Activated CD8-positive, alpha-beta memory T cell treated with anti-CD3 and anti-CD28 coated beads for 48 hours (primary cell): ENCODE results near the gene MAFG.

ENCODE experiments used
- DNase-seq, 3 experiments: peaks; one replicate each; pipeline ENCODE4 v3.0.0-alpha.2; 2020; ENCODE audit warnings: low read depth in 2 of 3, low spot score in 2 of 3

MAFG gene

DNA sequence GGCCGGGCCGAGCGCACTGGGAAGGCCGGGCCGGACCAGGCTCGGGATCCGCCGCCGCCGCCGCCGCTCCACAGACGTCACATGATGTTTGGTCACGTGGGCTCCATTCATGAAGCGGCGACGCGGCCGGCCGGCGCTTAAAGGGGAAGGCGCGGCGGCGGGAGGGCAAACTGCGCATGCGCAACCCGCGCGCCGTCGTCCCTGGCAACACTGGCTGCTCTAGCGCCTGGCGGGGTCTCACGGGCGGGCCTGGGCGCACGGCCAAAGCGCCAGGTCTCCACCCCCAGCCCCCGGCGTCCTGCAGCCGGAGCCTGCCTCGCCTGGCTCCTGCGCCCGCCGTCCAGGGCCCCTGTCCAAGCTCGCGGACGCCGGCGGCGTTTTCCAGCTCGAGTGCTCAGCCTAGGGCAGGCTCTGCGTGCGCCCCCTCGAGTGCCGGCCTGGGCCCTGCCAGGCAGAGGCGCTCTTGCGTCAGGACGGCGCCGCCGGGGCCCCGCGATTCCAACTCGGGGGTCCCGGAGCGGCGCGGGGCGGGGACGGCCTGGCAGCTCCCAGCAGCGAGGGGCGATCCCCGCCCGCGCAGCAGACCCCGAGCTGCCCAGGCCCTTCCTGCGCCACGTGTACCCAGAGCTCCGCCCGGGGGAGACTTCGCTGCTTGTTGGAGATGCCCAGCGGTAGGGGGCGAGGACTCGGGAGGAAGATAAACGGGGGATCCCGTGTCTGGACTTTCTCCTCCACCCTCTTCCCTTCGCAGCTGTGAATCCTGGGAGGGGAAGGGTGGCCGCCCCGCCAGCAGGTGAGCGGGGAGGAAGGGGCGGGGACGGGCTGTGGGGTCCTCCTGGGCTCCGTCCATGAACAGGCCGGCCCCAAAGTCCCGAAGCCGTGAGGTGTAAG lies at the start of gene MAFG:
MAFG (minus strand) TSS at position 83 of the 891 bp plus-strand sequence. CDS start 4,550 bp downstream, outside the sequence.
- DNase-seq, result peak; percentile 80 to 85 (median 82)

DNA sequence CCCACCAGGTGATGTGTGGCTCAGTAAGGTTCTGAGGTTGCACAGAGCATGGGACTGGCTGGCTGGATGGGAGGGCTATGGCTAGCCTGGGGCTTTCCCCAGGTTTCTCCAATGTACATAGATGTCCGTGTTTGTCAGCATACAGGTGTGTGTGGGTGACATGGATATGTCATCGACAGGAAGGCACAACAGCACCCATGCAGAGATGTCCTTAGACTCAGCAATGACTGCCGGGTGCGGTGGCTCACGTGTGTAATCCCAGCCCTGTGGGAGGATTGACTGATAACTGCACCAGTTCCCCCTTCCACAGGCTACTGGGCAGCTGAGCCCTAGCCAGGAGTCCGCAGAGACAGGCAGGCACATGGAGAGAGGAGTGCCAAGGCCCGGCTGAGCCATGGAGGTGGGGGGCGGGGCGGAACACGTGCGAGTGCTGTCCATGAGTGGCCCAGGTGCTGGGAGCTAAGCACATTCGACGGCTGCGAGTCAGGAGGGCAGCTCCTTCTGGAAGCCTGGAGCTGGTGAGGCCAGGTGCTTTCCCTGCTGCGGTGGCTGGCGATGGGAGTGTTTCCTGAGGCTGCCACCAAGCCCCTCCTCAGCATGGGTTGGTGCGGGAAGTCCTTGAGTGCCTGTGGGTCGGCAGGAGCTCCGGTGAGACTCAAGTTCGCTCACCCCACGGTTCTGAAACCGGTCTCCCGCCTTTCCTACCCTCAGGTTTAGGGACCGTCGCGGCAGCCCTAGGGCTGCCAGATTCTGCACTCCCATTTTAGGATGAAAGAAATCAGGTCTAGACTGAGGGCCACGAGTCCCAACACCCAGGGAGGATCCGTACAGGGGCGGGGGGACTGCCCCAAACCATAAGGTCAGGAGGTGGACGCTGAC lies 49.0 kb upstream of the MAFG start:
- DNase-seq, result peak in 1 of 3 experiments; percentile 40

DNA sequence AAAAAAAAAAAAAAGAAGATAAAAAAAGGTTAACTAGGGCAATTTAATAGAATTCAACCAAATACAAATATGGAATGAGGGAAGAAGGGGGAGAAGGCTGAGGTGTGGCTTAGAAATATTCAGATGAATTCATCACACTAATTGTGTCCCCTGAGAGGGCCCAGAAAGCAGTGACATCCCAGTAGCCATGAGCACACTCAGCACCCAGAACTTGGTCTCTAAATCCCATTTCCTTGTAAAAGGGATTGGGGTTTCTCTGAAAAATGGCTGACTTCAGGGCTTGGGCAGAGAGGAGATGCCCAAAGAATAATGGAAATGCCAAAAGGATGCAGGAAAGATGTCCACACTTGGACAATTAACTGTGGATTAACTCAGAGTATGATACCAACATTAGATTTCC lies 45.9 kb upstream of the MAFG start:
- DNase-seq, result no peak

DNA sequence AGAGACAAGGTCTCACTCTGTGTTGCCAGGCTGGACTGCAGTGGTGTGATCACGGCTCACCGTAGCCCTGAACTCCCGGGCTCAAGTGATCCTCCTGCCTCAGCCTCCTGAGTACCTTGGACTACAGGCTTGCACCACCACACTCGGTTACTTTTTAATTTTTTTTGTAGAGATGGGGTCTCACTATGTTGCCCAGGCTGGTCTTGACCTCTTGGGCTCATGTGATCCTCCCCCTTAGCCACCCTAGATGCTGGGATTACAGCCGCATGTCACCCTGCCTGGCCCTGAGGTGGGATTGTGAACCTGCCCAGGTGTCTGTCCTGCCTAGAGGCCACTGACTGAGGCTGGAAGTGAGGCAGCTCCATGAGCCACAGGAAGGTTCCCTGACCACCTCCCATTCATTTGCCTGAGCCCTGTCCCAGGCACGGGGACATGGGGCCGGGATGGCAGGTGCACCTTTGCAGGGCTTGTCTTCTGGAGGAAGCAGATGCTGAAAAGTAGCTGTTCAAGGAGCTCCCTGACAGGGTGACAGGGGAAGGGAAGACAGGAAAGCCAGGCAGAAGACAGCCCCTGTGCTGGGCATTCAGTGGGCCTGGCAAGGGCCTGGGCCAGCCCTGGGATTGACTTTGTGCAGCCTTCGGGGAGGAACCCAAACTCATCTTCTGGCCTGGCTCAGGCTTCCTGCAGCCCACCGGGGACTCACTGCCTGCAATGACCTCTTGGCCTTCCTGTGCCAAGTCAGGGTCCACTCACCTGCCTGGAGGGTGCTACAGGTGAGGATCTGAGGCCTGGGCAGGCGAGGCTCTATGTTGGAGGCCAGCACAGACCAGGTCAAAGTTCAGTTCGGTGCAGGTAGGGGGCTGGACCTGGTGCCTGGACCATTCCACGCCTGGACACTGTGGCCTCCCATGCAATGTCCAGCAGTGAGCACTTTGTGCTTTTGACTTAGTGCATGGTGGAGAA lies 41.6 kb upstream of the MAFG start:
- no peak for DNase-seq

DNA sequence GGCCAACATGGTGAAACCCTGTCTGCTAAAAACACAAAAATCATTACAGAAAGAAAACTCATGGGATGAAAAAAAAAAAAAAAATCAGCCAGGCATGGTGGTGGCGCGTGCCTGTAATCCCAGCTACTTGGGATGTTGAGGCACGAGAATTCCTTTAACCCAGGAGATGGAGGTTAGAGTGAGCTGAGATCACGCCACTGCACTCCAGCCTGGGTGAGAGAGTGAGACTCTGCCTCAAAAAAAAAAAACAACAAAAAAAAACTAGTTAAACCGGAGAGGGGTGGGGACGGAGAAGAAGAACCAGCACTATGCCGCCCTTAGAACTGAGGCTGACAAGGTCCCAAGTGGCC lies 40.8 kb upstream of the MAFG start:
- no peak for DNase-seq

DNA sequence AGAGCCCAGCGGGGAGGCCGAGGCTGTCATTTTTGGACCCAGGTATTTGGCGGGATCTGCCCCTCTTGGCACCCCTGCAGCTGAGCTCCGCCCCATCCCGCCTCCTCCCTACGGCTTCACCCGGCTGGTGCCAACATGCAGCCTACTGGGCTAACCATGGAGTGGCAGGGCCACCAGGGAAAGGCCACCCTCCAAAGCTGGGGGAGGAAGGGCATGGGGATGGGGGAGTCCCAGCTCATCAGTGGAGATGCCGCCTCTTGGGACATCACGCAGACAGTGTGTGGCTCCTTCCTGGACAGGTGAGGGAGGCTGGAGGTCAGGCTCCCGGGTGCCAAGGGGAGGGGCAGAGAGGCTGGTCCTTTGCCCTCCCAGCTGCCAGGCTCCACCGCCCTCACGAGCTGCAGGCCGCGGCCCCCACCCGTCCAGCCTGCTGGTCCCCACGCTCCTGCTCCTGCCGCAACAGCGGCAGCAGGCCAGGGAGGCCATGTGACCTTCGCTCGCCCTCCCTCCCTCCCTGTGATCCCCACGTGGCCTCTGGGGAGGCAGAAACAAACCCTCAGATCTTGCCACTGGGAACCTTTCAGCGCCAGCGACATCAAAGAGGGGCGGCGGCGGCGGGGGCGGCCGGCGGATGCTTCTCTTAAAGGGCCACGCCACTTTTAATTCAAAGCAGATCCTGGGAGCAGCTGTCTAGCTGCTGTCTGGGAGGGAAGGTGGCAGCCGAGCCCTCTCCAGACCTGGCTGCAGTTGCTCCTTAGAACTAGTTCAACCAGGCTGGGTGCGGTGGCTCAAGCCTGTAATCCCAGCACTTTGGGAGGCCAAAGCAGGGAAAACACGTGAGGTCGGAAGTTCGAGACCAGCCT lies 40.2 kb upstream of the MAFG start:
- peak; percentile 68 to 75 (median 71) for DNase-seq

DNA sequence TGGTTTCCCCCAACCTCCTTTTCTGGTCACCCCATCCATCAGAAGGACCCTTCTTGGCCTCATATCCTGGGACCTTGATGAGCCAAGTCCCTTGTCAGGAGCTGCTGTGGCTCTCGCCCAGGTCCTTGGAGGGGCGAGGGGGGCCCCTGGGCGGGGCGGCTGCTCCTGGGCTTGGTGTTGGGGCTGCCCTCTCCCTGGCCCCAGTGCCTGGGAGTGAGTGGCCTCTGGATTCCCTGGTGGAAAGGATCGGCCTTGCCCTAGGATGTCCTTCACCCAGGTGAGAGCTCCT lies 39.7 kb upstream of the MAFG start:
- DNase-seq, result no peak

DNA sequence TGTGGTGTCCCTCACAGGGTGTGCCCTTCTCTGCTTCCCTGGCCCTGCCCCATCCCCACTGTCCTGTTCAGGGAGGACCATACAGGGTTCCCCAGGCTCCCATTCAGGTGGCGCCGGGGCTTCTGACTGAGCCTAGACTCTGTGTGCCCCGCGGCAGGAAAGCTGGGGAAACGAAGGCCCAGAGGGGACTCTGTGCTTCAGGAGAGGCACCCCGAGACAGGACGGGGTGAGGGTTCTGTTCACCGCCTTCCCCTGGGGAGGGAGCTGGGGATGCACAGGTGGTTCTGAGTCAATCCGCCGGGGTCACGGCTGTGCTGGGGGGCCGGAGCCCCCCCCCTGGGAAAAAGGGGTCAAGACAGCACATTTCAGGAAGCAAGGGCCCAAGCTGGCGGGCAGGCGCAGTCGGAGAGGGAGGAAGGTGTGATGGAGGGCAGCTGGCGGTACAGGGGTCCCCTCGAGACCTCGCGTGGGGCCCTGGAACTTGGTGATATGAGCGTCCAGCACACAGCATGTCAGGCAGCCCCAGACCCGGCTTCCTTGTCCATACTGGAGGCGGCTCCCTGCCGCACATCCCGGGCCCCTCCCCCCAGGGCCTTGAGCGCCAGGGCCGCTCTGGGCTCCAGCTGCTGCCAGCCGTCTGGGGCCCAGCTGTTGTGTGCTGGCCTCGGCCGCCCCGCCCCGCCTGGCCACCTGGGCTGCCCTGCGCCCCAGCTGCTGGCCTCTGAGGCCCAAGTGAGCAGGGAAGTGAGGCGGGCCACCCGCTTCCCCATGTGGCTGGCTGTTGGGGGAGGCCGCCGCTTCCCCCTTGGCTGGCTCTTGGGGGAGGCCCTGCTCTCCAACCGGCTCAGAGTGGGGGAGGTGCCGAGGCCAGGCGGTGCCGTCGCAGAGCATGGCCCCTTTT lies 39.1 kb upstream of the MAFG start:
- no peak for DNase-seq

DNA sequence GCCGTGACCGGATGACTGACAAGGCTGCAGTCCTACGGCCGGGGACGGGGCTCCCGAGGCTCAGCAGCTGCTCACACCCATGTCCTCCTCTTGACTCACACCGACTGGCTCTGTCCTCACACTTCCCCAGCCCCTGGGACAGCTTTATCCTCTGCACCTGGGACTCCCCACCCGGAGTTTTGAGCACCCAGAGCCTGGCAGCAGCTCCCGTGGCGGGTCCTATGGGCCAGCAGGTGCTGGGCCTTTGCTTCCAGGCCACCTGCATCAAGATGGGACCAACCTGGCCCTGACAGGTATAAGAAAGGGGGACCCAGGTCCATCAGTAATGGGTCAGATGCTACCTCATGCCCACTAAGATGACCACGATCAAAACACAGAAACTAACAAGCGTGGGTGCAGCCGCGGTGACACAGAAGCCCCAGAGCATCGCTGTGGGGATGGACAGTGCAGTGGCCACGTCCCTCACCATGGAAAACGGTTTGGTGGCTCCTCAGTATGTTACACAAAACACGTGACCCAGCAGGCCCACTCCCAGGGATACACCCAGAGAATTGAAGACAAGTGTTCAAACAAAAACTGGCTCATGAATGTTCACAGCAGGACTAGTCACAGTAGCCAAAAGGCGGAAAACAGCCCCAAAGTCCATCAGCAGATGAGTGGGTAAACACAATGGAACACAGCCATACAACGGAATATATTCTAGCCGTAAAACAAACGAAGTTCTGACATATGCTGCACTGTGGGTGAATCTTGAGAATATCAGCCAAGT lies 36.7 kb upstream of the MAFG start:
- DNase-seq, result no peak

DNA sequence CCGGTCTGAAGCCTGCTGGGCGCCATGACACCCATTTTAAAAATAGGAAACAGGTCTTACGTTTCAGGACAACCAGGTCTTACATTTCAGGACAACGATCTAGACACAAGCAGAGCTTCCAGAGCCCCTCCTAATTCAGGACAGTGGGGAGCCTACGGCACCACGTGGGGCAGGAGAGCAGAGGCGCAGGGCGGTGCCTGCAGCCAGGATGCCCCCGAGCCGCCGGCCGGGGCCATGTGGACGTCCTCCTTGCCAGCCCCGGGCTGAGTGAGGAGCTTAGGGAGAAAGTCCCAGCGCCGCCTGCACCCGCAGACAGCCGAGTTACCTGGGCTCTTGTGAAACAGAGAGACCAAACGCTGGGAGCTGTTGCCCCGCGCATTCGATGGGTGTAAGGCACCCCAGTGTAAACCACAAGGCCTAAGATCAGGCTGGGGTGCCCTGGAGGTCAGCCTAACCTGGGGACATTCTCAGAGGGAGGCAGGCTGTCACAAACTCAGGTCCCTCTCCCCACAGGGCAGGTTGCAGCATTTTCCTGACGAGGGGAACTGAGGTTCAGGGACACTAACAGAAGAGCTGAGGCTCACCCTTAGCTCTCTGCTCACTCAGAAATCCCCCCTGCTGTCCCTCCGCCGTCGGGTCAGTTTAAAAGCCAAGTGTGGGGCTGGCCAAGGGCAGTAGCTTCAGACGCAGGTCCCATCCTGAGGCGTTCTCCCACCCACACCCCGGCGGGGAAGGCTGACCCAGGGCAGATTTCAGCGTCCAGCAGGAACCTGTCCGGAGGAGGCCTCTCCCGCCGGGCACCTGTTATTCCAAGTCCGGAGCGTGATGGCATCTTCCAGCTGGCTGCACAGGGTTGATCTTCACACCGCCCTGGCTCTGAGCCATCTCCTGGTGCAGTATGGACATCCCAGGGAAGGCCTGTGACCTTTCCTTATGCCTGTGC lies 35.2 kb upstream of the MAFG start:
- DNase-seq, result no peak

DNA sequence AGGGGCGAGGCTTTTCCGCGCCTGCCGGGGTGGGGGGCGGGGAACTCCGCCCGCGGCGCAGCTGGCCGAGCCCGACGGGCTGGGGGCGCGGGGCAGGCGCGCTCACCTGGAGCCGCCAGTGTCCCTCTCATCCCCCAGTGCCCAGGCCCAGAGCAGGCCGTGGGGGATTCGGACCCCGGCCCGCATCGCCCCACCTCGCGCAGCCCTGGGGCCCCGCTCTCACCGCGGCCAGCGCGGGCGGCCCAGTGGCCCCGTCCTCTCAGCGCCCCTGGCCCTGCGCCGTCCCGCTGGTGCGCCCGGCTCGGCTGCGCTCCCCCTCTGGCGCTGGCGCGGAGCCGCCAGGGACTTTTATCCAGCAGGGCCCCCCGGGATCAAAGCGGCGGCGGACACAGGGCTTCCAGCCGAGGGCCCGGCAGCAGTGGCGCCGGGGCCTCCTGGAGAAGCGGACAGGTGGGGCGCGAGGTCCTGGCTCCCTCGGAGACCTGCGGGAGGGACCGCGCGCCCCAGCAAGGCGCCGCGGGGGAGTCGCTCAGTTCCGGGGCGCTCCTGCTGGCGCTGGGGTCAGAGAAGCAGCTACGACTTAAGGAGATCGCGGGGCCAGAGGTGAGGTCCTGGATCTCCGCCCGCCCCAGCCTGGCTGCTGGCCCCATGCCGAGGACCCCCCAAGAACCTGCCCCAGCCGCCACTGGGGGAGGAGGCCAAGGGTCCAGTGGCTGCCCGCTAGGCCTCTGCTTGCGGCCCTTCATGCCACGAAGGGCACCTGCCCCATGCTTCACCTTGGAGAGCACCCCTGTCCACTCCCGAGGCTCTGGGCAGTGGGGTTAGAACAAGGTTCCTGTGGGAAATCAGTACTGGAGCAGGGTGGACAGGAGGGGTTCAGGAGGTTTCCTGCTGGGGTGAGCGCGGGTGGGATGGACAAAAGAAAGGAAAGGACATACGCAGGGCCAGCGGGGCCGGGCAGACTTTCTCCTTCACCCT lies 34.3 kb upstream of the MAFG start:
- DNase-seq, result no peak

DNA sequence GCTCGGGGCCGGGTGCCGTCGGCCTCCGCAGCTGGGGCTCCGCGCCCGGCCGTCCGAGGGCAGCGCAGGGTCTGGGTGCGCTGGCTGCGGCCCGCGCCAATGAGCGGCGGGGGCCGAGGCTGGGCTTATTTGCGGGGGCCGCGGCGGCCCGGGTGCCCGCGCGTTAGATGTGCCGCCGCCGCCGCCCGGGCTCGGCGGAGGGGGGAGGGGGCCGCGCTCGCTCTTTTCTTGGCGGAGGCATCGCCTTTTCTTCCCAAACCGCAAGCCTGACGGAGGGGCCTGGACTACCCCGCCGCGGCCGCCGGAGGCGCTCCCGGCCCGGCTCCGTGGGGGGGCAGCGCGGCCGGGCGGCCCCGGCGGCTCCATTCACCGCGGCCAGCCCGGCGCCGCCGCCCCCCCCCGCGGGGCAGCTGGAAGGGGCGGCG lies 33.6 kb upstream of the MAFG start, which contains the start of gene NOTUM:
NOTUM (minus strand) TSS at position 101 of the 425 bp plus-strand sequence. CDS start 278 bp downstream, outside the sequence.
- DNase-seq, result no peak

DNA sequence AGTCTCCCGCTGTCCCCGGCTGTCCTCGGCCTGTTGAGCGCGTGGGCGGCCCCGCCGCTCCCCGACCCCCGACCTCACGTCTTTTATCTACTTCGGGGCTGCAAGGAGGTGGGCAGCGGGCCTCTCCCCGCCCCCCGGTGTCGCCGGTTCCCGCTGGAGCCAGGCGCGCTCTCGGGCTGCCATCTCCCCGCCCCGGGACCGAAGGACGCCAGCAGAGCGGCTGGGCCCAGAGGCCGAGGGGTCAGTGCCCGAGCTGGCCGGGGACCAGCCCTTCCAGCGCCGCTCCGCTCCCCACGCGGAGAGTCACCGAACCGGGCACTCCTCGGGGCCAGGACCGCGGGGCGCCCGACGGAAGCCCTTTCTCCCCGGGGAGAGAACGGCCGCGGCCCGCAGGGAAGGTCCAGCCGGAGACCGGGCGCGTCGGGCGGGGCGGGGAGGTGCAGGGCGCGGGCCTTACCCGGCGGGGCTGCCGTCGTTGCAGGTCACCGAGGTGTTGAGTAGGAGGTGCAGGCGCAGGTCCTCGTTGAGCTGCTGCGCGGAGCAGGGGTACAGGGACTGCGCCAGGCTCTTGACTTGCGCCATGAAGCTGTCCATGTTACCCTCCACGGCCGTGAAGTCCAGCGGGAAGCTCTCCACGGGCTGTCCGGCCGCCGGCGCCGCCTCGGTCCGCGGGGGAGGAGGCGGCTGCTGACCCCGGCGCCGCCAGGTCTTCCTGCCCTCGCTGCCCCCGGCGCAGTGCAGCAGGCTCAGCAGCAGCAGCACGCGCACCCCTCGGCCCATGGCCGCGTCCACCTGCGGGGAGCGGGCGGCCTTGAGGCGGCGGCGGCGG lies 32.8 kb upstream of the MAFG start:
- no peak for DNase-seq

DNA sequence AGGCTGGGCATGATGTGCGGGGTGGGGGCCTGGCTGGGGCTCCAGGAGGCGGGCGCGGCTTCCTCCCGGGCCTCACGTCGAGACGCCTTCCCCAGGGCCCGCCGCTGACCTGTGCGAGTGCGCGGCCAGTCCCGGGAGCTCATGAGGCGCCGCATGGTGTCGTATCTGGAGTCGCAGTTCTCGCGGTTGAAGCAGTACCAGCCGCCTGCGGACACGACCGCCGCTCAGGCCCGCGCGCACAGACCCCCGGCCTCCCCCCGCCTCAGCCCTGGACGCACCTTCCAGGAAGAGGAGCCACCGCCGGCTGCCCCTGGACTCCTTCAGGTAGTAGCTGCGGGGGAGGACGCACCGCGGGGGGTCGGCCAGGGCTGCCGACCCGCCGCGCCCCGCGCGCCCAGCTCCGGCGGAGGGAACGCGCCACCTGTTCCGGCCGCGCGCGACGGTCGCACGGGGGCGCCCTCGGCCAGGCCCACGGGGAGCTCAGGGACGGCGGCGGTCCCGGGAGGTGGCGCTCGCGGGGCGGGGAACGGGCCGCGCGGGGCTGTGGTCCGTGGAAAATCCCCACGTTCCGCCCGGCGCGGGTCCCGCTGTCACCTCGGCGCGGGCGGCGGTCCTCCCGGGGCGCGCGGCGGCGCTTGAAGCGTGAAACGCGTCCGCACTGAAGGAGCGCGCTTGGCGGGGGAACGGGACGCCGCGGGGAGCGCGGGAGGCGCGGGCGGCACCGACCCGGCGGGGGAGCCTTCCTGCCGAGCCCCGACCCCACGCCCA lies 32.0 kb upstream of the MAFG start:
- peak in 2 of 3 experiments; percentile 55 to 62 for DNase-seq
